Esophagus muscularis mucosa (tissue), 4 donors: Measurements from ENCODE around the gene NKD2. TPM values are rescaled to one million over a fixed set of nuclear protein-coding genes. Genes with fewer than 3 reads are reported as not detected.

Source experiments
- DNase-seq: peaks from one replicate; pipeline ENCODE4 v3.0.0-alpha.2; 2017; ENCODE audit errors: extremely low spot score
- H3K27ac ChIP-seq, 4 donors: fragments of 200-600 bp; sonication (generic); replicated peaks in 1 of 4; 1 replicate in 3 of 4; 2 replicates in 1 of 4; pipeline ENCODE4 v1.5.1; 2016 to 2019; ENCODE audit warnings: mild to moderate bottlenecking in 1 of 4
- H3K27me3 ChIP-seq, 4 donors: fragments of 200-600 bp; sonication (generic); one replicate each; pipeline versions ENCODE4 v1.5.1 to v1.6.0; 2016 to 2019
- H3K36me3 ChIP-seq, 4 donors: fragments of 200-600 bp; sonication (generic); one replicate each; pipeline ENCODE4 v1.5.1; 2016 to 2019
- H3K4me1 ChIP-seq, 4 donors: fragments of 200-600 bp; sonication (generic); one replicate each; pipeline ENCODE4 v1.5.1; 2016 to 2019
- H3K4me3 ChIP-seq, 4 donors: fragments of 200-600 bp; sonication (generic); 1 replicate in 2 of 4; 2 replicates in 2 of 4; pipeline ENCODE4 v1.5.1; 2016 to 2019; ENCODE audit warnings: mild to moderate bottlenecking in 4 of 4, moderate library complexity in 1 of 4
- H3K9me3 ChIP-seq, 4 donors: fragments of 200-600 bp; sonication (generic); 1 replicate in 3 of 4; 2 replicates in 1 of 4; pipeline ENCODE4 v1.5.1; 2016 to 2019
- CTCF ChIP-seq, 3 experiments: fragments of 200-600 bp in 2 of 3; fragments of 450-650 bp in 1 of 3; sonication (generic) in 2 of 3; IDR thresholded peaks; one replicate each; pipeline ENCODE4 v1.5.1; 2017 to 2019; ENCODE audit warnings: antibody characterized with exemption in 3 of 3, mild to moderate bottlenecking in 2 of 3, moderate library complexity in 1 of 3
- EP300 ChIP-seq: sonication (generic); formaldehyde crosslinking; IDR thresholded peaks from one replicate; pipeline ENCODE4 v1.6.1; 2017; ENCODE audit warnings: antibody characterized with exemption
- POLR2A ChIP-seq: fragments of 450-650 bp; IDR thresholded peaks from one replicate; pipeline ENCODE4 v1.6.1; 2017; ENCODE audit warnings: antibody characterized with exemption, moderate library complexity, mild to moderate bottlenecking, low read depth
- POLR2AphosphoS5 ChIP-seq, 2 donors: sonication (generic); formaldehyde crosslinking; IDR thresholded peaks; one replicate each; pipeline ENCODE4 v1.6.1; 2017; ENCODE audit warnings: antibody characterized with exemption in 2 of 2
- WGBS: methylation state at CpG from one replicate; pipeline ENCODE4 v1.1.5; 2018; 5-methylcytosine and 5-hydroxymethylcytosine counted together
- intact Hi-C: fragments of 100-400 bp; cut with DNase I; formaldehyde crosslinking; loops from one replicate; pipeline ENCODE4 v1.15.1; 2023
- total RNA-seq, 4 donors: library from RNA; depleted of rRNA; stranded (reverse); fragments of >200 nt; gene quantifications; one replicate each; pipeline versions ENCODE4 v1.1.0 to v1.2.1, GENCODE V29; 2016

NKD2 gene
- total RNA-seq, 4 donors from 2014 or later: 3.0 to 6.6 (median 5.4) TPM

- Histone ChIP-seq H3K4me1 (peaks cover 20 to 39% (median 27%) of the 10 kb centered on the region in 4 donors), H3K27ac (no peak overlapping the region), H3K4me3 (no peak overlapping the region), H3K27me3 (no peaks in the 10 kb centered on the region), H3K9me3 (peaks cover 0 to 5% (median 0%) of the 10 kb centered on the region in 4 donors), H3K36me3 (no peaks in the 10 kb centered on the region)
- no peak for DNase-seq
- intact Hi-C loops: no loop called here
- 77% methylated on average over 6 of the region's 6 CpGs for WGBS
- TF ChIP-seq POLR2A (no peak), EP300 (no peak), CTCF (IDR thresholded peaks at IDR 0.05) (no peak), POLR2AphosphoS5 (IDR thresholded peaks at IDR 0.05) (no peak)
Observed at GRCh38 chr5:988322-988721, 20.3 kb upstream of the NKD2 start.

GRCh38 chr5:989961-990530 is 18.6 kb upstream of the NKD2 start:
- H3K36me3 ChIP-seq: no peaks in the 10 kb centered on the region
- H3K4me1 ChIP-seq: peaks cover 20 to 43% (median 27%) of the 10 kb centered on the region in 4 donors
- intact Hi-C loops: no loop called here
- H3K27me3 ChIP-seq: no peaks in the 10 kb centered on the region
- no peak for DNase-seq
- 50% methylated on average over 12 of the region's 14 CpGs for WGBS
- H3K4me3 ChIP-seq: no peak overlapping the region
- H3K9me3 ChIP-seq: peaks cover 0 to 5% (median 0%) of the 10 kb centered on the region in 4 donors
- H3K27ac ChIP-seq: peak overlapping the region; percentile 51 to 76 (median 62)
- peak; percentile 47 to 50 (median 49) for TF ChIP-seq CTCF (IDR thresholded peaks at IDR 0.05)
- TF ChIP-seq POLR2AphosphoS5 (IDR thresholded peaks at IDR 0.05): peak; percentile 4 to 54
- TF ChIP-seq POLR2A: no peak

- TF ChIP-seq POLR2A (no peak), CTCF (IDR thresholded peaks at IDR 0.05) (no peak), POLR2AphosphoS5 (IDR thresholded peaks at IDR 0.05) (no peak), EP300 (no peak)
- WGBS: 91% methylated on average over 9 of the region's 12 CpGs
- H3K27me3 ChIP-seq: no peaks in the 10 kb centered on the region
- DNase-seq: no peak
- peaks cover 20 to 43% (median 27%) of the 10 kb centered on the region in 4 donors for H3K4me1 ChIP-seq
- intact Hi-C loops: no loop called here
- H3K36me3 ChIP-seq: no peaks in the 10 kb centered on the region
- peak overlapping the region in 3 of 4 donors; percentile 5 to 76 (median 50) for H3K27ac ChIP-seq
- no peak overlapping the region for H3K4me3 ChIP-seq
- peaks cover 0 to 5% (median 0%) of the 10 kb centered on the region in 4 donors for H3K9me3 ChIP-seq
Observed at GRCh38 chr5:991472-992267, 16.9 kb upstream of the NKD2 start.

GRCh38 chr5:994272-994607 is 14.4 kb upstream of the NKD2 start:
- Histone ChIP-seq H3K9me3 (no peaks in the 10 kb centered on the region), H3K4me3 (no peak overlapping the region), H3K36me3 (no peaks in the 10 kb centered on the region), H3K4me1 (peaks cover 32 to 56% (median 39%) of the 10 kb centered on the region in 4 donors), H3K27me3 (no peaks in the 10 kb centered on the region), H3K27ac (peak overlapping the region in 3 of 4 donors; percentile 19 to 63 (median 54))
- WGBS: 85% methylated on average over 3 of the region's 3 CpGs
- no peak for TF ChIP-seq POLR2AphosphoS5 (IDR thresholded peaks at IDR 0.05)
- no peak for TF ChIP-seq EP300
- TF ChIP-seq POLR2A: no peak
- TF ChIP-seq CTCF (IDR thresholded peaks at IDR 0.05): no peak
- intact Hi-C loops: no loop called here
- DNase-seq: no peak
